AG09309 (cell line): ENCODE data around the gene FARP1.

ENCODE experiments used
- DNase-seq: peaks from one replicate; pipeline ENCODE4 v3.0.0-alpha.2; 2010; ENCODE audit warnings: low read depth
- H3K4me3 ChIP-seq: 2 replicates; pipeline ENCODE4 v1.5.1; 2011; ENCODE audit warnings: mild to moderate bottlenecking, low read depth, low read length, moderate library complexity; ENCODE audit not compliant: control insufficient read depth
- CTCF ChIP-seq: IDR thresholded peaks from 2 replicates; pipeline ENCODE4 v1.5.1; 2011; ENCODE audit warnings: mild to moderate bottlenecking, low read depth, low read length, inconsistent platforms; ENCODE audit not compliant: insufficient read depth, control insufficient read depth; ENCODE audit errors: missing control alignments

The FARP1 gene

GRCh38 chr13:98171900-98172589 is 29.2 kb downstream of the FARP1 start:
- H3K4me3 ChIP-seq, result peak overlapping the region; percentile 13; the same call in 1 of the 2 replicates
- TF ChIP-seq CTCF, result no peak
- no peak for DNase-seq

- DNase-seq, result no peak
- H3K4me3 ChIP-seq, result no peak overlapping the region
- no peak for TF ChIP-seq CTCF
Measured at GRCh38 chr13:98172590-98173422, 29.9 kb downstream of the FARP1 start.

DNA sequence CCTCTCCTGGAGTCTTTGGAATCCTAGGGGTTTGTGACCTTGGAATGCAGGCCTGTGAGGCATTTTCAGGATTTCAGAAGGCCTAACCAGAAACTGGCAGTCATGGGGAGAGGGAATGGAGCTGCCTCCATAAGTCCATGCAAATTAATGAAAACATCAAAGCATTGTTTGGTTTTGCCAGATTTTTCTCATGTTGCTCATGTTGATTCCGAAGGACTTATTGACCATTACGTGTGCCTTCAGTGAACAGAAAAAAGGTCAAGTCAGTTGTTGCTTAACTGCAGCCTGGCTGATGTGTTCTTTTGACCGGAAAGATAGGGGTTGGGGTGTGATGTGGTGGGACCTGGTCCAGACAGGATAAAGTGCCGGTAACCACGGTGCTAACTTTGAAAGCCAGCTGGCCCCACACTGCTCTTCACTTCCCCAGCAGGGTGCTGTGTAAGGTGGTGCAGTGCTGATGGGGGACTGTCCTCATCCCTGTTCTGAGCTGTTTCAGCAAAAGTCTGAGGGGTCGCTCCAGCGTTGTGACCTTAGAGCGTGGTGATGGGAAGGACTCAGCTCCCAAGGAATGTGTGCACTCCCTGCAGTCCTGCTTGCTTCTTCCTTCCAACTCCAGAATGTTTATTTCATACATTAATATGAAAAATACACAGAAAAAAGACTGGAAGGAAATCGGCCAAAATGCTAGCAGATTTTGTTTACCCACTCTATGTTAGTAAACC is 30.7 kb downstream of the FARP1 start:
- H3K4me3 ChIP-seq, result no peak overlapping the region
- TF ChIP-seq CTCF, result no peak
- DNase-seq, result peak; percentile 96

DNA sequence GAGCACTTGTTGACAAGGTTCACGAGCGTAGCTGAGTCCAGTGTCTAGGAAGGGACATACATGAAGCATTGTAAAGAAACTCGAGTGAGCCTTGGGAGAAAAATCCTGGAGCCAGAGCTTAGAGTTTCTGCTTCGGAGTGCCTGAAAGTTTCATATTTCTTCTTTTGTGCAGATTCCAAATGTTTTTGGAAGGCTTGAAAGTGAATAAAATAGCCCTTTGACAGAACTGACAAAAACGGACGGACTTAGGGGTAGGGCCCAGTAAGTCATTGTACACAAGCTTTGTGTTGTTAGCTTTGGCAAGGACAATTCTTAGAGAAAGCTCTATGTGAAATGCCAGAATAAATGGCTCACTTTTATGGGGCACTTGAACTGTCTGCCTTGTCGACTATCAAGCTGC is 31.4 kb downstream of the FARP1 start:
- TF ChIP-seq CTCF, result no peak
- H3K4me3 ChIP-seq, result no peak overlapping the region
- DNase-seq, result no peak

GRCh38 chr13:98175043-98175442 is 32.1 kb downstream of the FARP1 start:
- DNase-seq, result no peak
- H3K4me3 ChIP-seq, result no peak overlapping the region
- no peak for TF ChIP-seq CTCF

DNA sequence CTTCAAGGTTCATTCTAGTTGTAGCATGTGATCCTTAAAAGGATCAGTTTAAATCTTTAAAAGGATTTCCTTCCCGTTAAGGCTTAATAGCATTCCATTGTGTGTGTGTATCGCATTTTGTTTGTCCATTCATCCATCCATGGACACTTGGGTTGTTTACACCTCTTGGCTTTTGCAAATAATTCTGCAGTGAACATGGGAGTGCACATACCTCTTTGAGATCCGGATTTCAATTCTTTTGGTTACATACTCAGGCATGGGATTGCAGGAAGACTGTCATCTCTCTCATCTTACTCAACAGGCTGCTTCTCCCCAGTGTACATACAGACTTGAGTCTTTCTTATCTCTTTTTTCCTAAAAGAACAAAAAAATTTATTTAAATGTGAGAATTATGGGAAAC is 32.9 kb downstream of the FARP1 start:
- no peak for TF ChIP-seq CTCF
- no peak overlapping the region for H3K4me3 ChIP-seq
- DNase-seq, result no peak
